NCI-H2227 (cell line): ENCODE measurements around the gene ALDH1B1.
"Not testable (repeated sequence)": the region's sequence is repeated elsewhere in the genome, so short reads cannot be mapped to it uniquely, and the experiment has no call there.

Experiments
- DNase-seq: peaks from one replicate; lab custom pipeline; 2025; ENCODE audit not compliant: unreplicated experiment; lab: John Stamatoyannopoulos, UW

Gene ALDH1B1

DNA sequence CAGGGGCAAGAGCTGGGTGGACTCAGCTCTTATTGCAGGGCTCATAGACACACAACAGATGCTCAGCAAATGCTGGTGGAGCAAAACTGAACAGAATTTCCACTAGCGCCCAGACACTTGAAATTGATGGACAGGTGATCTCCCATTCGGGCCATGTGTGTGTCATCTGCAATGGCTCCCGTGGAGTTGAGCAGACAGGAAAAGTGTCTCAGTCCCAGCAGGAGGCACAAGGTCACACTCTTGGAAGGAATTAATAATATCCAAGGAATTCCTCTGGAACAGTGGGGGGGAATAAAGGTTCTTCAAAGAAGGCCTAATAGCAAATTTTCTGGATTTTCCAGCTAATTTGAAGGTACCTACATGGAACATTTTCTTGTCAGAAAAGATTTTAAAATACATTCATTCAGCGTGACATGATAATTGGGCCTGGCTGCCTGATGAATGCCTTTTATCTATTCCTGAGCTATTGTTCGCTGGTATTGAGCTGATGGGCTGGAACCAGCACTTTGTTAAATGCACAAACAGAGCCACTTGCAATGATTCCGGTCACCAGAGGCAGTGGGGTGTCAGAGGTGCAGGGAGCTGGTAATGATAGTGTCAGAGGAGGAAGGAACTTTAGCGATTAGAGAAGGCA lies 31.5 kb upstream of the ALDH1B1 start:
- peak; percentile 78 for DNase-seq

DNA sequence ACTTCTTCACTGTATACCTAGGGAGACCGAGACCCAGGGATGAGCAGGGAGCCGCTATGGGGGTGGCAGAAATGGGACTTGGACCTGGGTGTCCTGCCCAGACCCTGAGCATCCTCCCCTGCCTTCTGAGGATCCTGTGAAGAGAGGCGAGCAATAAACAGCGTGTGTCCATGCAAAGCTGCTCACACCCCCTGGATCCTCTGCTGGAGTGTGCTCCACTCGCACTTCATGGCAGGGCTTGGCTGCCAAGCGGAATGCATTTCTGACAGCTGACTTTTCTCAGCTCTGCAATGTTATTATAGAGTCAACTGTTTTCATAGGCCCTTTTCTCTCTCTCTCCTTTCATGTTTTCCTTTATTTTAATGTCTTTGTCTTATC lies 31.0 kb upstream of the ALDH1B1 start:
- DNase-seq = peak; percentile 54

DNA sequence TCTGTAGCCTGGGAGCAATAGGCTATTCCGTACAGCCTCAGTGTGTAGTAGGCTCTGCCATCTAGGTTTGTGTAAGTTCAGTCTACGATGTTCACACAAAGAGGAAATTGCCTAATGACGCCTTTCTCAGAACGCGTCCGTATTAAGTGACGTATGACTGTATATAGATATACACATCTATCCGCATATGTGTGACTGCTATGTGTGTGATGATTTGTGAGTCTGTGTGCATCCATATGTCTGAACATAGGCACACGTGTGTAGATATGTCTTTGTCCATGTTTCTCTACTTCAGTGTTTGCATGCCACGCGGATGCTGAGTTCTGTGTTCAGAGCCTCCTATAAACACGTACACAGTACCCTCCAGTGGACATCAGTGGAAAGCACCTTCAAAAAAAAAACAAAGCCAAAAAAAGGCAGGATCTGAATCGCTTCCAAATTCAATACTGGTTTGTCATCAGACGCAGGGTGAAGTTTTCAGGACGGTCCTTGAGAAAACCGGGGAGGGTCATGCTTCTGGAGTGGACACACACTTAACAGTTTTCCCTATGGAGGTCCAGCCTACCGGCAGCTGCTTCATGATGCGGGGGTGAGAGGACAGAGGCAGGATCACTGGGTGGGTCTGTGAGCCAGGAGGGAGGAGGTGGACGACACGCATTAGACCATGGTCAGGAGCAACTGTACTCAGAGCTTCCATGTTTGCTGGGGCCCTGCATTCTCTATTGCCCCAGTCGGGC lies 29.5 kb upstream of the ALDH1B1 start:
- DNase-seq = peak; percentile 69

DNA sequence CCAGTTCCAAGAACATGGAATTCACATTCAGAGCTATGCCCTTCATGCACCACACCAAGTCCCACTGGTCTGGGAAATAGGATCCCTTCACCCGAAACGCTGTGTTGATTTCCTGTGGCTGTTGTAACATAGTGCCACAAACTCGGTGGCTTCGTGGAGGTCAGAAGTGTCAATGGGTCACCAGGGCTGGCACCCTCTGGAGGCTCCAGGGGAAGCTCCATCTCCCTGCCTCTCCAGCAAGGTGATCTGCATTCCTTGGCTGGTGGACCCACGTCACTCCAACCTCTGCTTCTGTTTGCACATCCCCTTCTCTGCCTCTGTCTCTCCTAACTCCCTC lies 28.9 kb upstream of the ALDH1B1 start:
- DNase-seq = no peak

DNA sequence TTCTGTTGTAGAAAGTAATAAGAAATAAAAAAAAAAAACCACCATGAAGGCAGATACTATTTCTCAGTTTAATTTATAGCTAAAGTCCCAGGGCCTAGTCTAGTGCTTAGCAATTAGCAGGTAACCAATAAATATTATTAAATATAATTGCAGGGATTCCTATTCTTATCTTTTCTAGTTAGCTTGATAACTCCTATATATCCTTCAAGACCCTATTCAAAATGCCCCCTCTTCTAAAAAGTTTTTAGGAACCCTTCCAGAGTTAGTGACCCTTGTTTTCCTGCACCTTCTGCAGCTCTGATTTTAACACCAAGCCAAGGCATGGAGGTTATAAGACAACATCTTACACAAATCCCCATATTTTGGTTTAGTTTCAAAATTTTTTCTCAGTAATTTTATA lies 24.6 kb upstream of the ALDH1B1 start:
- no peak for DNase-seq

DNA sequence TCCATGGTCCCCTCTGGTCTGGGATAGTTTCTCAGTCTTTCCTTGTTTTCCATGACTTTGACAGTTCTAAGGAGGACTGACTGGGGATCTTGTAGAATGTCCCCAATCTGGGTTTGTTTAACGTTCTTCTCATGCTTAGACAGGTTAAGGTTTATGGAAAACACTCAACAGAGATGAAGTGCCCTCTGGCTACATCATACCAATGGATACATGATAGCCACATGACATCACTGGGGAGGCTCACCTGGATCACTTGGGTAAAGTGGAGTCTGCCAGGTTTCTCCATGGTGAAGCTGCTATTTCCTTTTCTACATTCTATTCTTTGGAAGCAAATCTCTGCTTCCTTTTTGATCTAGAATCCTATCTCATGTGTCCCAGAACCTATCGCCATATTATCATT lies 23.8 kb upstream of the ALDH1B1 start:
- DNase-seq = no peak

DNA sequence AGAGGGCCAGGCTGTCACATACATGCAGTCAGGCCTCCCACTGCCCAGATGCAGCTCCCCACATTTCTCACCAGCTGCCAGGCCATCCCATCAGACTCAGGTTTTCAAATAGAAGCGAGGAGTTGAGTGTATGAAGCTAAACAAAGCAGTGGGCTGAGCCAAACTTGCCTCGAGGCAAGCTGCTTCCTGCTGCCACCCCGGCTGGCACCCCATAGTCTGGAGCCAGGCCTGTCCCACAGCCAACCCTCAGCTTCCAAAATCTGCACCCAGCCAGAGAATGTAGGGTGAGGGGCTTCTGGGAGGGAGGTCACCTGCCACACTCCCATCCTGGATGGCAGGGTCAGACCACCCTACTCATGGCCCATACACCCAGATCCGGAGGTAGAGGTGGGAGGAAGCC lies 22.3 kb upstream of the ALDH1B1 start:
- DNase-seq = no peak

DNA sequence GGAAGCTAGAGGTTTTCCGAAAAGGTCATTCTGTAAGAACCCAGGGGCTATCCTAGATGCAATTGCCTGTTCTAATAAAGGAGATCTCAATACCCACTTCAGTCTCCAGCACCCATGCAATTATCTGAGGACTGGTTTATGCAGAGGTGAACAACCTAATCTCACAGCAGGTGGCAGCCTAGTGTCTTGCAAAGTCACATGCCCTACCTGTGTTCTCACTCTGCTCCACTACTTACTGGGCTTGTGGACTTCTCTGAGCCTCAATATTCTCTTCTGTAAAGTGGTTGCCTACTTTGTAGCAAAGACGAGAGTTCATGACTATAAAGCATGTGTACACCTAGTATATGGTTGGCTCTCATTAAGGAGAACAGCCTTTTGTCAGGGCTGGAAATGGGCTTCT lies 21.0 kb upstream of the ALDH1B1 start:
- DNase-seq = peak; percentile 6

DNA sequence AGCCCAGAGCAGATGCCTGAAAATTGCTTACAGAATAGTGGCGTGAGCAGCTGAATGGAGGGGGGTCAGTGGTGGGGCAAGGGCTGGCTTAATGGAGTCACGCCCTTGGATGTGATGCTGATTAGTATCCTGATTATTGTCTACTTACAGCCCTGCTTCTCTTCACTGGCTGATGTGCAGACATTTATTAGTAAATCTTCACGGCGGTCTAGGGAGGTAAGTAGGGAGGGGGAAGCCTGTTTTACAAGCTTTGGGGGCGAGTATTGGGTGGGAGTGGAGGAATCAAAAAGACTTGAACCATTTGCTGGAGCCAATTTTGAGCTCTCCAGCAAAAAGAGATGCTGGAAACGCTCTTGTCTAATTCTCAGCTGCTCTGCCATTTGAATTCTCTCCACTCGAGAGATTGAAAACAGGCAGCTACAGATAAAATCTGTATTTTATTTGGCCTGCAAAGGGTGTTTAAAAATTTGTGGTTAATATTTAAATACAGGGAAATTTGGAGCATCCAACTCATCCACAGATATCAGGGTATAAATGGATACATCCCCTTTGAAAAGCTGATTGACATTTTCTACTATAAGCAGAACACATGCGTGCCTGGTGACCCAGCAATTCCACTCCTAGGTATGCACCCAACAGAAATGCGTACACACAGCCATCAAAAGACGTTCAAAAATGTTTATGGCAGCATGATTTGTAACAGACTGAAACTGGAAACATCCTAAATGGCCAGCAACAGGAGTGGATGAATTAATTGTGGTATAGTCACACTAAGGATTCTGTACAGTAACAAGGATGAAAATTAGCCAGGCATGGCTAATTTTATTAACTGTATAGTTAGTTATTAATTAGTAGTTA lies 19.5 kb upstream of the ALDH1B1 start:
- no peak for DNase-seq

DNA sequence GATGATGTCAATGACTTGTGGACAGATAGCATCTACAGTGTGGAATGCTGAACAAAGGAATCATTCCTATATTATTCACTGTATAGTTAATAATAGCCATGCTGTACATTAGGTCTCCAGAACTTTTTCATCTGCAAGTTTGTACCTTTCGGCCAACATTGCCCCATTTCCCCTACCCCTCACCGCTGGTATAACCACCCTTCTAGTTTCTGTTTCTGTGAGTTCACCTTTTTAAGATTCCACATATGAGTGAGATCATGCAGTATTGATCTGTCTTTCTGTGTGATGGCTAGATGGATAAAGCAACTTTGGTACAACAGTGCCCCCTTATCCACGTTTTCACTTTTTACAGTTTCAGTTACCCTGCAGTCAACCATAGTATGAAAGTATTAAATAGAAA lies 18.8 kb upstream of the ALDH1B1 start:
- DNase-seq = no peak

DNA sequence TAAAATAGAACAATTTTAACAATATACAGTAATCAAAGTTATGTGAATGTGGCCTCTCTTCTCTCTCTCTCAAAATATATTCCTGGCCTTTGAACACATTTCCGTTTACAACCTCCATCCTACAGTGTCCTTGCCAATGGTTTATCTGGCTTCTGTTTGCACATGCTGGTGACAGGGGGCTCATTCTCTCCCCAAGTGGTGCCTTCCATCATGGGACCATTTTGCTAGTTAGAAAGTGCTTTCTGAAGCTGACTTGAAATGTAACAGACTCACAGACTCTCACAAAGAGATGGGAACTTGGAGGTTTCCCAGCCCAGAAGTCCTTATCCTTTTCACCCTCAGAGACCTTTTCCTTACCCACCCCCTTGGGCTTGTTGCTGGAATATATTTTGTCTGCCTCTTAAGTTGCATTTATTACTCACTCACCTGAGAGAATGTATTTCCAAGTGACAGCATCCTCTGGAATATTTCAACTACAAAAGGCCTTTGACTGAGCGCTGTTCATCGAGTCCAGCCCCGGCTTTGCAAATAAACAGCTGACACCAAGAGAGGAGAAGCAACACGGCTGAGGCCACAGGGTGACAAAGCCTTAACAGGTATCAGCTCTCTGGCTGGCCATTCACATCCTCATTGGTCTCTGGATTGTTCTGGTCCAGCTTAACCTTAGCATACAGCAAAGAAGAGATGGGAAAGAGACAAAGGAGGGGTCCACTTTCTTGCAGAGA lies 17.5 kb upstream of the ALDH1B1 start:
- DNase-seq = no peak

DNA sequence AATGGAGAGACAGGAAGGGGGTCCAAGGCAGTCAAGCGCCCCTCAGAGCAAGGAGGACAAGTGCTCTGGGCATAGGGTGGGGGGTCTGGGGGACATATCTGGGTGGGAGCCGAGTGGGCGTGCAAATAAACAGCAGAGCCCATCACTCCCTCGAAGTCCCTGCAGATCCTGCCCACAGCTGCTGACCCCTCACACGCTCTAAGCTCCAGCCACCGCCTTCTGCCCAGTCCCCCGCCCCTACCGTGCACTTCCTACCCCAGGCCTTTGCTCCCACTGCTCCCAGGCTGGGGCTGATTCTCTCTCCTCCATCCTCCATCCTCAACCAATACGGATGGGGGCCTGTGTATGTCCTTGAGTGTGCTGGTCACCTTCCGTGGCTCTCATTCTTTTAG lies 16.9 kb upstream of the ALDH1B1 start:
- no peak for DNase-seq

DNA sequence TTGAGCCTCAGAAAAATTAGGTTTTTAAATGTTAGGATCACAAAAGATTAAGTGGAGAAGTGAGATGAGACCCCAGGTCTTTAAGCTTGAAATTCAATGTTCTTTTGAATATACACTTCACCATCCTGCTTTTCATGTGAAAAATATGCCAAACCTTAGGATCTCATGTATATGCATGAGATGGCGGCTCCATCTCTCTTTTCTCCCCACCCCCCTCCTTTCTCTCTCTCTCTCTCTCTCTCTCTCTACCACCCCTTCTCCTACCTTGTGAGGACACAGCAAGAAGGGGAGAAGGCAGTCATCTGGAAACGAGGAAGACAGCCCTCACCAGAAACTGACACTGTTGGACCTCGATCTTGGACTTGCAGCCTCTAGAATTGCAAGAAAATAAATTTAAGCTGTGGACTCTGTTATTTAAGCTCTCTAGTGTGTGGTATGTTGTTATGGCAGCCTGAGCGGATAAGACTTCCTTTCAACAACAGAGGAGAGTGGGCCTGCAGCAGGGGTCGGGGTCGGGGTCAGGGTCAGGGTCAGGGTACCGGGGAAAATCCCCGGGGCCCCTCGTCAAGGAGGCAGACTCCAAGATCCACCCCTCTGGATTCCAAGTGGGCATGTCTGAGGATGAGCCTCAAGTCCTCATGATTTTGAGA lies 16.4 kb upstream of the ALDH1B1 start:
- DNase-seq = no peak

DNA sequence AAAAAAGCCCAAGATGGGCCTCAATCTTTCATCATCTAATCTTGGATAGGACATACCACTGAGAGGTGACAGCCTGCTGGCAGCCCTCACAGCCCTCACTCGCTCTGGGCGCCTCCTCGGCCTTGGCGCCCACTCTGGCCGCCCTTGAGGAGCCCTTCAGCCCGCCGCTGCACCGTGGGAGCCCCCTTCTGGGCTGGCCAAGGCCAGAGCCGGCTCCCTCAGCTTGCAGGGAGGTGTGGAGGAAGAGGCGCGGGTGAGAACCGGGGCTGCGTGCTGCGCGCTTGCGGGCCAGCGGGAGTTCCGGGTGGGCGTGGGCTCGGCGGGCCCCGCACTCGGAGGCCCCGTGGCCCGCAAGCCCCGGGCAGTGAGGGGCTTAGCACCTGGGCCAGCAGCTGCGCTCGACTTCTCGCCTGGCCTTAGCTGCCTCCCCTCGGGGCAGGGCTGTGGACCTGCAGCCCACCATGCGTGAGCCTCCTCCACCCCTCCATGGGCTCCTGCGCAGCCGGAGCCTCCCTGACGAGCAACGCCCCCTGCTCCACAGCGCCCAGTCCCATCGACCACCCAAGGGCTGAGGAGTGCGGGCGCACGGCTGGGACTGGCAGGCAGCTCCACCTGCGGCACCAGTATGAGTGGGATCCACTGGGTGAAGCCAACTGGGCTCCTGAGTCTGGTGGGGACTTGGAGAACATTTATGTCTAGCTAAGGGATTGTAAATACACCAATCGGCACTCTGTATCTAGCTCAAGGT lies 15.0 kb upstream of the ALDH1B1 start:
- not testable (repeated sequence) for DNase-seq

DNA sequence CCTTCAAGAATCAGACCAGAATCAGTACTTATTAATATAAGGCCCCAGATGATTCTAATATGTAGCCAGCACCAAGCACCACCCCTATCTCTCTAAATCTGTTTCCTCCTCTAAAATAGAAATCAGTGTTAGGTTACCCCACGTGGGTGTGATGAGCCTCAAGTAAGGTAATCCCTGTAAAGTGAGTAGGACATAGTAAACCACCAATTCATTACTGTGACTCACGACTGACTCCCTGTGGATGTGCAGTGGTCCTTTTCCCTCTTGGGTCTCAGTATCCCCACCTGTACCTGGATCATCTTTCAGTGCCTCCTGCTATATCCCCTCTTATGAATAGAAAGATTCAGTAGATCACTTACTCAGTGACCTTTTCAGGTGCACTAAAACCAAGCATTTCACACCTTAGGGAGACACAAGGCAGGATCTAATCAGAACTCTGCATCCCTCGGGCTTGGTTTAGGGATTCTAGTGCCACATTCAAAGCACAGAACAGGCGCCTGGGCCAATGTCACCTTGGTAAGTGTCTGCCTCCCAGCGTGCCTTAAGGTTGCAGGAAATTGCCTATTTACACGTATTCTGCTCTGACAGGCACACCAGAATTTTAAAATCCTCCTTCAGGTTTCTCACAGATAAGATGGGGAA lies 12.2 kb upstream of the ALDH1B1 start:
- DNase-seq = no peak

DNA sequence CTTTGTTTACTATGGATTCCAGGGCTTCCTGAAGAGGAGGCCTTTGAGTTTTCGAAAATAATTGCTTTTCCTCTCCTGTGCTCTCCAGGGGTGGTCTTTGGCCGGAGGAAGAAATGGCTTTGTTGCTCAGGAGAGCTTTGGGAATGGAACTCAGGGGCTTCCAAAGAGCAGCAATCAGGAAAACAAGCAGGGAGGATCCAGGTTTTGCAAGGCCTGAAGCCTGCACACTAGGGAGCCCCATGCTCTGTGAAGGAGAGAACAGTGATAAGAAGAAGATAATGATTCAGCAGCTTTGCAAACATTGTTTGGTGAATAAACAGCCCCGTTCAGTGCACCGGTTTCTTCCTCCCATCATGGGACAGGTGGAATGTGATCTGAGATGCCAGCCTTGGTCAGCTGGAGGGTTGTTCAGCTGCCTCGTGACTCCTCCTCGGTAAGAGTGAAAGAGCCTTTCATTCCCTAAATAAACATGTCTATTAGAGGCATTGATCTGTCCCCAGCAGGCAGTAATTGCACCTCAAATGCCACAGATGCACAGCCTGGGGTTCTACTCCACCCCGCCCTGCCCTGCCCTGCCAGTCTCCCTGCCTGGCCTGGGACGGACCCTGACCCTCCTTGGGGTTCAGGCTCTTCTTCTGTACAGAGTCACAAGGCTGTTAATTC lies 11.5 kb upstream of the ALDH1B1 start:
- peak; percentile 83 for DNase-seq

DNA sequence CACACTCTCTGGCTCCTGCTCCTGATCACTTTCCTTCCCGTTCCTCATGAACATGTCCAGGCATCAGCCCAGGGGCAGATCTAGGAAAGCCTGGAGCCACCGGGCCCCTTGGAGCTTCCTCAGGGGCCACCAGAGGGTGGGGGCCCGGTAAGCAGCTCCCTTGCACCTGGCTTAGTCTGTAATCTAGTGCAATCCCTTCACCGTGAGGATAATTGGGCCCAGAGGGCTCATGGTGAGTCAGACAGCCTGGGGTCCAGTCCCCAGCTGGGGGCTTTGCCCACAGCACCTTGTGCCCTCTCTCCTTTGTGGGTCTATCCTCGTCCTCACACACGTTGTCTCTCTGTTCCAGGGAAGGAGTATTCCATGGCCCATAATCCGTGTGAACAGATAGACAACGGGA lies 10.4 kb upstream of the ALDH1B1 start:
- no peak for DNase-seq

DNA sequence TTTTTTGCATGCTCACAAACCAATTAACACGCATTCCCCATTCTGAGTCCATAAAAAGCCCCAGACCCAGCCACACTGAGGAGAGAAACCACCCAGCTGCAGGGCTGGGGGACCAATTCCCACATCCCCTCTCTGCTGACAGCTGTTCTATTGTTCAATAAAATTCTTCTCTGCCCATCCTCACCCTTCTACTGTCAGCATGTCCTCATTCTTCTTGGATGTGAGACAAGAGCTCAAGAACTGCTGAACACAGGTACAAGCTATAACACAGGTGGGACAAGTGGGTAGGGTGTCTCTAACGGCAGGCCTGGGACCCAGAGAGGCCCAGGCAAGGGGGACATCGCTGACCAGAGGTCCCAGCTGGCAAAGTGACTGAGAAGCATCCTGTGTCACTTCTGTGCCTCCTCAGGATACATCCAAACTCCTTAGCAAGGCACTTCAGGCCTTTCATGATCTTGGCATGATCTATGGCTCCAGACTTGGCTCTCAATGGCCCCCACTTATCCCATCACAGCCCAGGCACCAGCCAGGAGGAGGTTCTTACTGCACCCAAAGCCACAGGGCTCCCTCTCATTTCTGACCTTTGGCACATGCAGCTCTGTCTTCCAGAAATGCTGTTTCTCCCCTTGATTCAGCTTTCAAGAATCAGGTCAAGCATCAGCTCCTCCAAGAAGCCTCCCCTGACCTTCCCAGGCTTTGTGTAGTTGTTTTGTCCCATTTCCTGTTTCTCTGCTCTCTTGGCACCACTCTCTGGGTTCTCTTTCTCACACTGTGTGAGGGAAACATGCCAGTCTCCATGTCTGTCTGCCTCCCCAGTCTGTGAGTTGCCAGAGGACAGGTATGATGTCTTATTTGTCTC lies 7.3 kb upstream of the ALDH1B1 start:
- DNase-seq = no peak
